Stimulated activated effector memory CD8-positive, alpha-beta T cell treated with anti-CD3 and anti-CD28 coated beads, Interleukin-12 subunit alpha, Interleukin-12 subunit beta, amount 100 ng/mL, for 72 hours (primary cell): ENCODE data around the gene CEP78.
"Not testable (repeated sequence)": the region's sequence is repeated elsewhere in the genome, so short reads cannot be mapped to it uniquely, and the experiment has no call there.

ENCODE experiments used
- ATAC-seq: fragments of 150-1000 bp; cut with Tn5 transposase; 2 replicates; pipeline ENCODE4 v1.10.0; 2021
- DNase-seq, 2 donors: peaks; one replicate each; pipeline ENCODE4 v3.0.0; 2021 to 2022; ENCODE audit warnings: low spot score in 2 of 2
- H3K27ac Mint-ChIP-seq: one replicate; pipeline ENCODE4 v1.8.0; 2022; ENCODE audit warnings: mild to moderate bottlenecking, mixed read lengths
- H3K36me3 Mint-ChIP-seq: one replicate; pipeline ENCODE4 v1.8.0; 2022; ENCODE audit warnings: mild to moderate bottlenecking, mixed read lengths
- H3K4me1 Mint-ChIP-seq: one replicate; pipeline ENCODE4 v1.8.0; 2022; ENCODE audit warnings: mixed read lengths
- H3K4me3 Mint-ChIP-seq: one replicate; pipeline ENCODE4 v1.8.0; 2022; ENCODE audit warnings: mild to moderate bottlenecking, mixed read lengths
- H3K9me3 Mint-ChIP-seq: one replicate; pipeline ENCODE4 v1.8.0; 2022; ENCODE audit warnings: mixed read lengths

CEP78 gene

DNA sequence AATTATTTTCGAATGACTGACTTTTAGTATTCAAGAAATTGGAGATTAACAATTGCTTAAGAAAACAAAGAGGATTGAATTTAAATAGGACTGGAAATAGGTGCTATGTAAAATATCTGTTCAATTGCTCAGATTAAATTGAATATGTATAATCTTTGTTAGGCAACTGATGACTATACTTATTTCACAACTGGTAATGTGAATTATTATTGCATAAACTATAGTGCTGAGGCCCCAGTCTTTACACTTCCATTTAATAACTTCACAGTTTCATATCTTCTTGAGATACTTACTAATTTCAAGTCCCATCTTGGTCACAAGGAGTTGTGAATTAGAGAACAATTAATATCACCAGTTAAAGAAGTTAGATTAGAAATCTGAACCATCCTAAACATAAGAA is 16.7 kb downstream of the CEP78 start:
- Mint-ChIP-seq H3K4me1 (no peaks in the 10 kb centered on the region), H3K27ac (no peak overlapping the region), H3K36me3 (peaks cover 79% of the 10 kb centered on the region), H3K9me3 (no peaks in the 10 kb centered on the region), H3K4me3 (no peak overlapping the region)
- DNase-seq (no peak), ATAC-seq (no peak)

DNA sequence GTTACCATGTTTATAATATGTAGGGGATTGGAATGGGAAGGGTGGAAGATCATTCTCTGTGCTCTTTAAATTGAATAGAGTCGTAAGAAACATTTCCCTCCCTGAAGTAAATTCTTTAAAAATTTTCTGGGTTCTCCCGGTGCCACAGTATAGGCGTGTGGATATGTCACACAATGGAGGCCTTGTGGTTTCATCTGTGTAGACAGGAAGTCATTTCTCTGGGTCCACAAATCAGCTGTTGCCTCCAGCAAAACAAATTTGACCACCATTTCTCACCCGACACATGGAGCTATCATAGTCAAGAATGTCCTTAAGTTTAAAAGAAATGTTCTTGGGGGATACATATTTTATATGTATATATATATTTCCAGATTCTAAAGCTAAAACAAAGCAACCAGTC is 17.4 kb downstream of the CEP78 start:
- Mint-ChIP-seq H3K4me1 (no peaks in the 10 kb centered on the region), H3K4me3 (no peak overlapping the region), H3K36me3 (peaks cover 78% of the 10 kb centered on the region), H3K9me3 (no peaks in the 10 kb centered on the region), H3K27ac (no peak overlapping the region)
- ATAC-seq = no peak
- DNase-seq = no peak

DNA sequence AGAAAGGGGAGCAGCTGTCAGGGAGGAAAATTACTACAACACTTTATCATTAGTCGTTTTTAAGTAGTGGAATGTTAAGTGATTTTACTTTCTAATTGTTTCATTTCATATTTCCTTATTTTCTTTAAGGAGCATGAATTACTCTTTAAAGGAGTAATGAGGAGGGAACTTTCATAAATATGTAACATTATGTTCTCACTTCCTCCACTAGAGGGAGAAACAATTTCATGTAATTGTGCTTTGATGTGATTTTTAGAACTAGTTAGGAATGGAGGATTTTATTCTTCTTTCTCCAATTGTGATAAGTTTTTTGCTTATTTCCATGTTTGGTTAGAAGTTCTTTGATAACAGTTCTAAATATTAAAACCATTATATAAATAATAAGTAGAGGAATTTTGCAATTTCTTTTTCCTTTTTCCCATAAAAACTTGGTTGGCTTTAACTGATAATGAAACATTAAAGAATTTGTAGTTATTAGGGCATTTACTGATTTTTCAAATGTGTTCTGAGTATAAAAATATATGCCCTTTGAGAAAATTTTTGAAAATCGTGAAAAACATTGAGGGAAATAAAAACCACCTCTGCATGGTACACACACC is 25.6 kb downstream of the CEP78 start:
- Mint-ChIP-seq H3K9me3 (no peaks in the 10 kb centered on the region), H3K27ac (no peak overlapping the region), H3K36me3 (peaks cover 48% of the 10 kb centered on the region), H3K4me3 (no peak overlapping the region), H3K4me1 (no peaks in the 10 kb centered on the region)
- no peak for DNase-seq
- ATAC-seq = no peak

DNA sequence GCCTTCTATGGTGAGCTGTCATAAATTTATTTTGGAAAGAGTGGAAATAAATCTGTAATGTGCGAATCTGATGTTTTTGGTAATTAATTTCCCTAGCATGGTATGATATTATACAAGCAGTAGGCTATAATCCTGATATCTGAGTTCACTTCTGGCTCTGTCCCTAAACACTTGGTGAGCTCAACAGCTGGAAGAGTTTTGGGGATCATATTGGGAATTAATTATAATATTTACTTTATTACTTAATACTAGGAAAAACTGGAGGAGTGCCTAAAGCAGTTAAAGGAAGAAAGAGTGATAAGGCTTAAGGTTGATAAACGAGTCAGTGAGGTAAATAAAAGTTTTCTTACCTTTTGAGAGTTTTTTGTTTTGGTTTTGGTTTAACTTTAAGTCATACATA is 26.8 kb downstream of the CEP78 start:
- Mint-ChIP-seq H3K27ac (no peak overlapping the region), H3K4me1 (no peaks in the 10 kb centered on the region), H3K9me3 (no peaks in the 10 kb centered on the region), H3K4me3 (no peak overlapping the region), H3K36me3 (peaks cover 48% of the 10 kb centered on the region)
- ATAC-seq = no peak
- no peak for DNase-seq

DNA sequence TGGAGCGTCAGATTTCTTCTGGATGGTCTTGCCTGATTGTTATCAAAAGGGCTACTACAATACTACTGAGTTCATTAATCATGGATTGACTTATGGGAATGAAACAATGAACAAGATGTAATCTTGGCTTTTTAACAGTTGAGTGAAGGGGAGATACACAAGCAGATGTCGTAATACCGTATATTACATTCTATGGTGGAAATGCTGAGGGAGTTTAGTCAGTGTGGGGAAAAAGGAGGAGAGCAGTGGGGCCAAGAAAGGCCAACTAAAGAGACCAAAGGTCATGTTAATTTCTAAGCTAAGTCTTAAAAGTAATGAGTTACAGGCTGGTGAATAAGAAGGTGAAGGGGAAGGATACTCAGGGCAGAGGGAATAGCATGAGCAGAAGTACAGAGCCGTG is 32.0 kb downstream of the CEP78 start:
- H3K27ac Mint-ChIP-seq = no peak overlapping the region
- no peak overlapping the region for H3K4me3 Mint-ChIP-seq
- H3K36me3 Mint-ChIP-seq = peaks cover 86% of the 10 kb centered on the region
- no peak for ATAC-seq
- no peak for DNase-seq
- no peaks in the 10 kb centered on the region for H3K4me1 Mint-ChIP-seq
- H3K9me3 Mint-ChIP-seq = no peaks in the 10 kb centered on the region

DNA sequence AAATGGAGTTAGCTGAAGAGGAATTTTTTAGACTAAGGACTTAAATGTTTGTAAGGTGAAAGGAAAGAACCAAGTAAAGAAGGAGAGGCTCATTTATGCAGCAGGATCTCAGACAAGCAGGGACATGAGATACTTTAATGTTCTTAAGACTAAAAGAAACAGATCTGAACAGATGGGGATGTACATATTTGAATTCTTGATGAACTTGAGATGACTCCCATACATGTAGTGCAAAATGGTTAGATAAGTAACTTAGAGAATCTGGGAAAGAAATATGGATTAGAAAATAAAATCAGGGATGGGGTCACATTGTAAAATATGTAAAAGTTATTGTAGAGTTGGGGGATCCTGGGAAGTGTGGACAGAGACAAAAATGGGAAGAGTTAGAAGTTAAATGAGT is 33.9 kb downstream of the CEP78 start:
- no peak for DNase-seq
- no peak for ATAC-seq
- Mint-ChIP-seq H3K4me1 (no peaks in the 10 kb centered on the region), H3K9me3 (no peaks in the 10 kb centered on the region), H3K27ac (no peak overlapping the region), H3K4me3 (no peak overlapping the region), H3K36me3 (peaks cover 69% of the 10 kb centered on the region)

DNA sequence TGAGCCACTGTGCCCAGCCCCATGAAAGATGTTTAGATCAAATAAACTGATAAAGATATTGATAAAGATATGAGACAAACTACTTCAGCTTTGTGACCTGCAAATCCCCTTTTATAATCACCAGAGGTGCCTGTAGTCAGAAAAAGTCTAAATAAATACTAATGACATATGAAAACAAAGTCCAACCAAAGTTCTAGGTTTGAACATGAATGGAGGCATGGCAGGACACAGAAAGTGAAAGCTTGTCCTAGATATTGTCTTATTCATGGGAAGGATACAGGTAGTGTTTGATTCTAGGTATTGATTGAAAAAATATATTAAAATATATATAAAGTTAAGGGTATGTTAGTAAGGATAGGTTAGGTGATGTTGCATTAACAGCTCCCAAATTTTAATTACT is 36.4 kb downstream of the CEP78 start:
- Mint-ChIP-seq H3K36me3 (peaks cover 49% of the 10 kb centered on the region), H3K4me3 (no peak overlapping the region), H3K9me3 (no peaks in the 10 kb centered on the region), H3K27ac (no peak overlapping the region), H3K4me1 (no peaks in the 10 kb centered on the region)
- no peak for ATAC-seq
- DNase-seq = no peak

DNA sequence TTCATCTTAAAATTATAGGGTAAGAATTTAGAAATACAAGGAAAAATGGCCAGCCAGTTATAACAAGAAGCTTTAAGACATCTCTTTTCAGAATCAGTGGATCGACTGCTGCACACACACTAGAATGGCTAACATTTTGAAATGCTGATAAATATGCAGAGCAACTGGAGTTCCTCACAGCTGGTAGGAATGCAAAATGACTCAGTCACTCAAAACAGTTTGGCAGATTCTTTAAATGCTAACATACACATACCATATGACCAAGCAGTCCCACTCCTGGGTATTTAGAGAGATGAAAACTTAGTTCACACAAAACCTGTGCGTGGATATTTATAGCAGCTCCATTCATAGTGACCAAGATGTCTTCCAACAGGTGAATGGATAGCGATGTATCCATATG is 37.9 kb downstream of the CEP78 start:
- no peak overlapping the region for H3K27ac Mint-ChIP-seq
- no peak overlapping the region for H3K4me3 Mint-ChIP-seq
- ATAC-seq (no peak), DNase-seq (no peak)
- no peaks in the 10 kb centered on the region for H3K9me3 Mint-ChIP-seq
- no peaks in the 10 kb centered on the region for H3K4me1 Mint-ChIP-seq
- H3K36me3 Mint-ChIP-seq = peaks cover 34% of the 10 kb centered on the region

DNA sequence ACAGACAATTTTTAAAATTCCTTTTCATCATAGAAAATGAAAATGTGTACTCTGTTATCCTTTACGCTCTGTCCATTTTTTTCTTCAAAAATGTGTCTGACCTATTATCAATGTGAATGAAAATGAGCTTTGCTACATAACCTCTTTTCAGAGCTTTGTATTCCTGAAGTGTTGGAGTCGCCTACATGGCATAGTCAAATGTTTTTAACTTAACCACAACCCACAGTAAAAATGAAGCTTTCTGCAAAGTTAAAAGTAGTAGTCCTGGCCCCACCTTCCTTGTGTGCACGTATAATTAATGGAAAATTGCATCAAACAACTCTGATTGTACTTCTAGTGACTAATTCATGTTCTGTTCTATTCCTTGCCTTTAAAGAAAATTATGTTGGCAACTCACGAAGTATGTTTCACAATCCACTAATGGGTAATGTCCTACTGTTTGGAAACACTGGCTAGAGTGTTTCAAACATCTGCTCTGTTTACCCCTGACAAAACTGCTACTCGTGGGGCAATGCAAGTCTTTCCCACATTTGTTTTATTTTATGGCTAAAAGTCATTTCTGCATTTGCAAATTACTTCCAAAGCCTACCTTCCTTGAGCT is 42.4 kb downstream of the CEP78 start:
- Mint-ChIP-seq H3K27ac (peak overlapping the region; percentile 27), H3K4me3 (no peak overlapping the region), H3K36me3 (peaks cover 5% of the 10 kb centered on the region), H3K9me3 (no peaks in the 10 kb centered on the region), H3K4me1 (no peaks in the 10 kb centered on the region)
- no peak for DNase-seq
- ATAC-seq = no peak

DNA sequence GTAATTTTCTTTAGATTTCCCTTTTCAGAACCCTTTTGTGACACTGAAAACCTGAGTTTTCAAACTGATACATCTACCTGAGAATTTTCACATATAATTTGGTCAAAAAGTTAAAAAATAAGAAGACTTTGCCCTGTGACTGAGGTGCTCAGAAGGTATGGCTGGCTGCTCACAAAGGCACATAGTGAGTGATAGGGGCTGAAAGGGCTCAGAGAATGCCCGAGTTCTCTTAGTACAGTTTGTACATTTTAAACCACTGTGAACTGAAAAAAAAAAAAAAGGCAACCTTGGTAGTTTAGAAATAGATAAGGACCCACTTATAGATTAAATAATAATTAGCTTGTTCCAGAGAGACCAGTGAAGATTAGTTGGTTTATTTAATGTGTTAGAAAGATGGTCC is 42.9 kb downstream of the CEP78 start:
- Mint-ChIP-seq H3K36me3 (peaks cover 5% of the 10 kb centered on the region), H3K27ac (peak overlapping the region; percentile 27), H3K4me1 (no peaks in the 10 kb centered on the region), H3K9me3 (no peaks in the 10 kb centered on the region), H3K4me3 (no peak overlapping the region)
- ATAC-seq (no peak), DNase-seq (no peak)

DNA sequence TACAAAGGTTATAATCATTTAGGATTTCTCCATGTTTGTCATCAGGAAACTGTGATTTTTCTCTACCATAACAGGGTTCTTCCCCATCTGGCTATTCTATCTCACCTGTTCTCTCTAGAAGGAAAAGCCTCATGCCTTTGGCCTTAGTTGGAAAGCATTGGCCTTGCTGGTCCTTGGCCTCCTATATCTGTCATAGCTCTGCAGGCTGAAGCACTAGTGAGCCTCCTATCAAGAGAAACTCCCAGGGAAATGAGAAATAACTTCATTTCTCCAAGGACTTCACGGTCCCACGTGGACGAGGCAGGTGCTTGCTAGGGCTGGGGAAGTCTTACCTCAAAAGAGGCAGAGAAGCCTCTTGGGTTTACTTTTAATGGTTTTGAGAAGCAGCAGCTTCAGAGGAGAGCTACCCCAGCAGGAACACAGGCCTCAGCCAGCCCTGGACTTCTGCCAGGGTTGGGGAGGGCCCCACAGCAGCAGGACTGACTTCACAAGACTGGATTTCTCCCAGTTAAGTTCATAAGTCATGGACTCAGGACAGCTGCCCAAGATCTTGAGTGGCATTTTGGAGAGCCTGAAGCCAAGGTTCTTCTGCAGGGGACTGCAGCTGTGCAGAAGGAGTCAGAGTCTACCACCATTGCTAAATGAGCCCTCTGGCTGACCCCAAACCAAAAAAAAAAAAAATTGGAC is 45.2 kb downstream of the CEP78 start:
- ATAC-seq (no peak), DNase-seq (no peak)
- Mint-ChIP-seq H3K4me1 (no peaks in the 10 kb centered on the region), H3K27ac (no peak overlapping the region), H3K4me3 (no peak overlapping the region), H3K36me3 (no peaks in the 10 kb centered on the region), H3K9me3 (no peaks in the 10 kb centered on the region)

DNA sequence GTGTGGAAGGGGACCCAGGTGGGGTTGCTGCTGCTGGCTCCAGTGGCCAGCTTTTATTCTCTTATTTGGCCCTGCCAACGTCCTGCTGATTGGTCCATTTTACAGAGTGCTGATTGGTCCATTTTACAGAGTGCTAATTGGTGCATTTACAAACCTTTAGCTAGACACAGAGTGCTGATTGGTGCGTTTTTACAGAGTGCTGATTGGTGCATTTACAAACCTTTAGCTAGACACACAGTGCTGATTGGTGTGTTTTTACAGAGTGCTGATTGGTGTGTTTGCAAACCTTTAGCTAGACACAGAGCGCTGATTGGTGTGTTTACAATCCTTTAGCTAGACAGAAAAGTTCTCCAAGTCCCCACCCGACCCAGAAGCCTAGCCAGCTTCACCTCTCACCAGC is 48.3 kb downstream of the CEP78 start:
- not testable (repeated sequence) for H3K9me3 Mint-ChIP-seq, ATAC-seq, H3K4me3 Mint-ChIP-seq, H3K27ac Mint-ChIP-seq, DNase-seq, H3K4me1 Mint-ChIP-seq, H3K36me3 Mint-ChIP-seq

DNA sequence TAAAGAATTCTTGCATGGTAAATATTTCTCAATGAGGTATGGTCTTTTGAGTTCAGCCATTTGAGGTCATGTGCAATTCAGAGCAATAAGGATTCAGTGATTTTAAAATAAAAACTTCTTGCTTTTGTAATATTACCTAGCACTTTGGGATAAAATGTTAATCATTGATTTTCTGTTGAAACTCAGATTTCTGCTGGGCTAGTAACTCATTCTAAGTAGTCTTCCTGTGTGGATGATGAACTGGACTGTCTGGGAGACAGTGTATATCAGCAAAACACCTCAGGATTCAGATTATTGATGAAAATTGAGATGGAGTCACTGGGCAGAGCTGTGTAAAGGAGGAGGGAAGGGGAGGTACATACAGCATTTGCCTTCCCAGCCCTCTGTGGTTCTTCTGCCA is 50.2 kb downstream of the CEP78 start:
- ATAC-seq (no peak), DNase-seq (no peak)
- Mint-ChIP-seq H3K9me3 (no peaks in the 10 kb centered on the region), H3K4me3 (no peak overlapping the region), H3K4me1 (no peaks in the 10 kb centered on the region), H3K27ac (peak overlapping the region; percentile 18), H3K36me3 (no peaks in the 10 kb centered on the region)

DNA sequence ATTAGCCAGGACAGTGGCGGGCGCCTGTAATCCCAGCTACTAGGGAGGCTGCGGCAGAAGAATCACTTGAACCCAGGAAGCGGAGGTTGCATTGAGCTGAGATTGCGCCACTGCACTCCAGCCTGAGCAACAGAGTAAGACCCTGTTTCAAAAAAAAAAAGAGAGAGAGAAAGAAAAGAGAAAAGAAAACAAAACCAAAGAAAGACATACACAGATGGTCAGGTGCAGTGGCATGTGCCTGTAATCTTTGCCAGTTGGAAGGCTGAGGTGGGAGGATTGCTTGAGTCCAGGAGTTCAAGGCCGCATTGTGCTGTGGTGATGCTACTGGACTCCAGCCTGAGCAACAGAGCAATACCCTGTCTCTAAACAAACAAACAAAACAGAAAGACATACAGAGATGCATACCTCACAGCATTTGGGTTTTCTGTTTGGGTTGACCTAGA is 51.1 kb downstream of the CEP78 start:
- H3K36me3 Mint-ChIP-seq = no peaks in the 10 kb centered on the region
- DNase-seq (no peak), ATAC-seq (no peak)
- peak overlapping the region; percentile 18 for H3K27ac Mint-ChIP-seq
- no peaks in the 10 kb centered on the region for H3K9me3 Mint-ChIP-seq
- no peak overlapping the region for H3K4me3 Mint-ChIP-seq
- H3K4me1 Mint-ChIP-seq = no peaks in the 10 kb centered on the region

DNA sequence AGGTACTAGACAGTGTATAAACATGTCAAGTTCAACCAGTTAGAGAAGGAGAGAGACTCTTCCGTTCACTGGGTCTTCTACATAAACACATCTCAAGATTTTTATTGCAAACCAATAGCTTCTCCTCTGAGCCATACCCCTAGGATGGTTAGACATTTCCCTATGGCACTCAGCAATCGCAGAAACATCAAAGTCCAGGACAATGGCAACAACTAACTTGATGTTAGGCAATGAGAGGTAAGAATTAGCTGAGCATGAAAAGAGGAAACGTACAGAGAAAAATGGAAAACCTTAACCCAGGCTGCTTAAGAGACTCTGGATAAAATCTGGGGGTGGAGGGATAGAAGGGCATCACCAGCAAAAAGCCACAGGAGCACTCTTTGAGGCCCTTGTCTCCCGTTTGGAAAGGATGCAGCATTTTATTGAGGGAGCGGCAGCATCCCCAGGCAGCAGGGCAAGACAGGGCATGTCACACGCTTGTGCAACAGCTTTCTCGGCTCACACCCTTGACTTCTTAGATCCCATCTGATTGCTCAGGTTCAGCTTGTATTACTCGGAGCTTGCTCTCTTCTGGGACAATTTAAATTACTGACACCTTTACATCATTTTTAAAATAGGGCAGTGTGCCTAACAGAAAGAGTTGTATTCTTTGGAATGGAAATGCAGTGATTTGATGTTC is 52.5 kb downstream of the CEP78 start:
- no peaks in the 10 kb centered on the region for H3K36me3 Mint-ChIP-seq
- no peak overlapping the region for H3K4me3 Mint-ChIP-seq
- H3K9me3 Mint-ChIP-seq = no peaks in the 10 kb centered on the region
- no peak overlapping the region for H3K27ac Mint-ChIP-seq
- ATAC-seq (no peak), DNase-seq (no peak)
- H3K4me1 Mint-ChIP-seq = peaks cover 8% of the 10 kb centered on the region

DNA sequence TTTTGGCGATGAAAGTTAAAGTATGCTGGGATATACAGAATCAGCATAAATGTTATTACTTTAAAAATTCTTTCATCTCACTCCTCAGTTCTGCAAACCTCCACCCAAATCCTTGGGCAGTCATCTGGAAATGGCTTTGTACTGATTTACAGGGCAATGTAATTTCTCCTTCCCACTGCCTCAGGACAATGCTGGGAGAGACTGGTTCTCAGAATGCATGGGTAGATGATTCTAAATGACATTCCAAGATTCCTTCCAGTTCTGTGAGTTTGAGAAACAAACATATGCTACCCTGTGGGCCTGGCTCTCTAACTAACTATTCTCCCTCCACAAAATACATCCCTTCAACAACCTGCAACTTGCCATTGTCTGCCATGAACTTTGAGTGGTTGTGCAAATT is 53.6 kb downstream of the CEP78 start:
- no peaks in the 10 kb centered on the region for H3K9me3 Mint-ChIP-seq
- H3K27ac Mint-ChIP-seq = no peak overlapping the region
- ATAC-seq = no peak
- no peaks in the 10 kb centered on the region for H3K36me3 Mint-ChIP-seq
- H3K4me3 Mint-ChIP-seq = no peak overlapping the region
- no peak for DNase-seq
- H3K4me1 Mint-ChIP-seq = peaks cover 8% of the 10 kb centered on the region
